NCI-H2081 (cell line): ENCODE measurements around the gene MYO3B.
"Not testable (repeated sequence)": the region's sequence is repeated elsewhere in the genome, so short reads cannot be mapped to it uniquely, and the experiment has no call there.

Source experiments
- DNase-seq, 2 experiments: peaks; one replicate each; lab custom pipeline; 2025; lab: John Stamatoyannopoulos, UW

The MYO3B gene

GRCh38 chr2:170423919-170424318 is 246.0 kb downstream of the MYO3B start:
- no peak for DNase-seq

DNA sequence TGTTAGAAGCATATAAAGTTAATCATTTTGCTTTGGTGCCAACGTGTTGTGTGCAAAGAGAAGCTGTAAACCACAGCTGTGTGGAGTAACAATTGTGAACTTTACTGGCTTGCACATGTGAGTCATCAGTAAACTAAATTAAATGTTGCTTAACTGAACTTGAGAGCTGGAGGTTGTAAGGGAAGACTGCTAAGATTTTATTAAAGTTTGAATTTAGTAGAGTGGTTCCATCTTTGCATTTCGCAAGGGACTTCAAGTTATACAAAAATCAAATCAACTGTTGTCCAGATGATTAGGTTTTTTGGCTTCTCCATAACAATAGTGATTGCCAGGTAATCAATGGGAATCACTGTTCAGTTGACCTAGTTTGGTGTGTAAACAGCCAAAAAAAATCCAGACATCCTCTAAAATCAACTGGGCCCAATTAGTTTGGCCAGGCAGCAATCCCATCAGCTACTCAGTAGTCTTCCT is 247.4 kb downstream of the MYO3B start:
- DNase-seq: no peak

DNA sequence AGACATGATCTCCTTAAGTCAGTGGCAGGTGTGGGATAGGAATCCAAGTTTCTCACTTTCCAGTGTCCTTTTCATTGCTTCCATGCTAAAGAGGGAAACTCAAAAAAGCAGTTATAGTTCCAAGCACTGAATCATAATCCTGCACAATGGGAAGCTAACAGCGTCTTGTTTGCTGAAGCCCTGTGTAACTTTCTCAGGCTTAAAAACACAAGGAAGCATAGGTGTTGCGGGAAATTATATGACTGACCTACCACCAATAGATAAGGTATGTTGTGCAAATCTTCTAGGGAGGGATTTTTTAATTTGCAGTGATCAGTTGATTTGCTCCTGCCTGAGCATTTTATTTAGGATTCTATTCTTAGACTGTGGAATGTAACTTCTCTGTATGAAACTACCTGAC is 250.9 kb downstream of the MYO3B start:
- no peak for DNase-seq

GRCh38 chr2:170432823-170433222 is 254.9 kb downstream of the MYO3B start:
- no peak for DNase-seq

- no peak for DNase-seq
These were observed 255.5 kb downstream of the MYO3B start for GRCh38 chr2:170433448-170433847.

- DNase-seq: not testable (repeated sequence)
These were observed 256.4 kb downstream of the MYO3B start for GRCh38 chr2:170434396-170434795.

DNA sequence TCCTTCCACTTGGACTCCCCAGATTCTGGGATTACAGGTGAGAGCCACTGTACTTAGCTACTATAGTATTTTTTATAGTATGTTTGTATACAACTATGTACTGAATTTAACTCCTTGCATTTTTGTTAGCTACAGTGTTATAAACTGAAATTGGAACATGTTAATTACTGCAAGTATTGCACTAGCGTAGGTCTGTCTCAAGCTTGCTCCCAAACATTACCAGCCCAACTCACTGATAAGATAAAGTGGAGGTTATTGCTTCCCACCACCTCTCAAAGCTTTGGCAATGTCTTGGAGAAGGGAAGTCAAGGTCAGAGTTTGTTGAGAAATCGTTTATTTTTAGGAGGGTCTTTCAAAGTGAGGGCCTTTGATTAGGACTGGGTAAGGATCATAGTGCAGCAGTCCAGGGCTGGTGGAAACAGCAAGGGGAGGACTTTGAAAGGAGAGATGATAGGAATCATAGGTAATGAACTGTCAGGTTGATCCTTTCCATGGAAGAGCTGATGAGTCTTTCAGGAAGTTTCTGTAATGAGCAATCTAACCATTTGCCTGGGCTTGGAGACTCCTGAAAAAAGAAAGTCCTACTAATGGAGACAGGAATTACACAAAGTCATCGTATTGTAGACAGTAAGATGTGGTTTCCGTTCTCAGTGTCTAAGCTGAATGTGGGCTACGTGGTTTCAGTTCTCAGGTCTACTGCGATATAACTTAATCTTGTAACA is 257.1 kb downstream of the MYO3B start:
- no peak for DNase-seq

GRCh38 chr2:170436077-170436943 is 258.4 kb downstream of the MYO3B start:
- no peak for DNase-seq

DNA sequence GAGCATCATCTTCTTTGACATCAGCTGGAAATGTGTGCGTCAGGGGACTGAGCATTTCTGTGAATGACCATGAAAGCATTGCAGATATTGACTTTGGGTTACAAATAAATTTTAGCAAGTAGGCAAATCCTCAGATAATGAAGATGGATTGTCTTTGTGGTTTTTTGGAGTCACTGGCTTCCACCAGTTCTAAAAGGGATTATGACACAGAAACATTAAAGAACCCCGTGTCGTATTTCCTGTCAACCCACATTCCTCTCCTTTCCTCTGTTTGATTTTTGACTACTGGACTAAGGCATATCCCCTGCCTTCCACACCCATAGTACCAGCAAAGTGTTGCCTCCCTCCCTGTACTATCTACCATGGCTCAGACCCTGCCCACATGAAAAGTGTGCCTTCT is 268.1 kb downstream of the MYO3B start:
- no peak for DNase-seq

GRCh38 chr2:170449034-170449433 is 271.1 kb downstream of the MYO3B start:
- DNase-seq: no peak

DNA sequence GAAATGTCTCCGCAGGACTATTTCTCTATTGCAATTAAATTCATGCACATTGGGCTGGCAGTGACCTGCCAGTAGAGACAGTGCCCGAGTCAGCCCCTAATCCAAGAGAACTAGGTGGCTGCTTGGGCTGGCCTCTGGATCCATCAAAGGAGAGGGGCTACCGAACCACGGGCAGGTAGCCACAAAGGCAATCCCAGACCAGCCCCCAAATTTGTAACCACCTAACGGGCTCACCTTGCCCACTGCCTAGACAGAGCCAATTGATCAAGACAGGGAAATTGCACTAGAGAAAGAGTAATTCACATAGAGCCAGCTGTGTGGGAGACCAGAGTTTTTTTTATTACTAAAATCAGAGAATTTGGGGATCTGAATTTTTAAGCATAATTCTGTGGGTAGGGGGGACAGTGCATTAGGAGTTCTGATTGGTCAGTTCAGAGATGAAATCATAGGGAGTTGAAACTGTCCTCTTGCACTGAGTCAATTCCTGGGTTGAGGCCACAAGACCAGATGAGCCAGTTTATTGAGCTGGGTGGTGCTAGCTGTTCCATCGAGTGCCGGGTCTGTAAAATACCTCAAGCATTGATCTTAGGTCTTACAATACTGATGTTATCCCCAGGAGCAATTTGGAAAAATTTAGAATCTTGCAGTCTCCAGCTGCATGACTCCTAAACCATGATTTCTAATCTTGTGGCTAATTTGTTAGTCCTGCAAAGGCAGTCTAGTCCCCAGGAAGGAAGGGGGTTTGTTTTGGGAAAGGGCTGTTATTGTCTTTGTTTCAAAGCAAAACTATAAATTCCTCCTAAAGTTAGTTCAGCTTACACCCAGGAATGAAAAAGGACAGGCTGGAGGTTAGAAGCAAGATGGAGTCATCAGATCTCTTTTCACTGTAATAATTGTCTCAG is 276.8 kb downstream of the MYO3B start:
- no peak for DNase-seq

DNA sequence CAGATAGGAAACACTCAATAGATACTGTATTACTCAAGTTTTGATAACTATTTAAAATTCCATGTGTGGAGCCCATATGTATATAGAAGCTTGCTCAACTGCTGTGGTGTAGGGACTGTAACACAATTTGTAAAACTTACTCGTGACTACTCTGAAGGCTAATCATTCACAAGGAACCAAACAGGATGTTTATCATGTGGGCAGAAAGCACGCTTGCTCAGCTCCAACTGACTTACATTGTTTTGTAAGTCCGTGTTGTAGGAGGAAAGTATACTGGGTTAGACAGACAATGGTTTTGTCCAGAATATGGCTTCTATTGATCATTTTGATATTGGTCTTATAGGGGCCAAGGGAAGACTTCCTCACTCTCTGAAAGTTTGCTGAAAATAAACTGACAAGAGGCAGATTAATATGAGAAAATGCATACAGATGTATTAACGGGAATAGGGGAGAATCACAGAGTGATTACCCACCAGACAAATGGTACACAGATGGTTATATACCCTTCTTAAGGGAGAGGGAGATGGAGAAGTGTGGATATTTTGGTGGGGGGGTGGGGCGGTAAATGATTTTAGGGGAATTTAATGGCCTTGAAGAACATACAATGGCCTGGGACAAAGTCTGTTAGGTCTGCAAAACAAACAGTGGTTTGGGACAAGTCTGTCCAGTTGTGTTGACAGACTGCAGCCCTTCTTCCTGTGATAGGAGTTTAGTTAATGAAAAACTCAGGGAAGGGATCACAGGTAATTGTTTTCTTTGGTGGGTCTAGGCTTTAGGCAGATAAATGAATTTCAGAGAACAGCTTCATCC is 277.9 kb downstream of the MYO3B start:
- no peak for DNase-seq

DNA sequence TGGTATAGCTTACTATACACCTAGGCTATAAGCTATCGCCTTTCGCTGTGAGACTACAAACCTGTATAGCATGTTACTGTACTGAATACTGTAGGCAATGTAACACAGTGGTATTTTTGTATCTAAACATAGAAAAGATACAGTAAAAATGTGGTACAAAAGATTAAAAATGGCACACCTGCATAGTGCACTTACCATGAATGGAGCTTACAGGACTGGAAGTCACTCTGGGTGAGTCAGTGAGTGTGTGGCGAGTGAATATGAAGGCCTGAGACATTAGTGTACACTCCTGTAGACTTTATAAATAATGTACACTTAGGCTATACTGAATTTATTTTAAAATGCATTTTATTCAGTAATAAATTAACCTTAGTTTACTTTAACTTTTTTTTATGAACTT is 279.0 kb downstream of the MYO3B start:
- DNase-seq: no peak

DNA sequence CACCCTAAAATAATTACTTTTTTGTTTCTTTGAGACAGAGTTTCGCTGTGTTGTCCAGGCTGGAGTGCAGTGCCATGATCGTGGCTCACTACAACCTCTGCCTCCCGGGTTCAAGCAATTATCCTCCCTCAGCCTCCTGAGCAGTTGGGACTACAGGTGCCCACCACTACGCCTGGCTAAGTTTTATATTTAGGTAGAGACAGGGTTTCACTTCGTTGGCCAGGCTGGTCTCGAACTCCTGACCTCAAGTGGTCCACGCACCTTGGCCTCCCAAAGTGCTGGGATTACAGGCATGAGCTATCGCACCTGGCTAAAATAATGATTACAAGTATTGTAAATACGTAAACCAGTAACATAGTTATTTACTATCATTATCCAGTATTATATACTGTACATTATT is 279.8 kb downstream of the MYO3B start:
- DNase-seq: no peak

GRCh38 chr2:170461889-170462288 is 283.9 kb downstream of the MYO3B start:
- DNase-seq: no peak

GRCh38 chr2:170462433-170463205 is 284.7 kb downstream of the MYO3B start:
- DNase-seq: no peak

DNA sequence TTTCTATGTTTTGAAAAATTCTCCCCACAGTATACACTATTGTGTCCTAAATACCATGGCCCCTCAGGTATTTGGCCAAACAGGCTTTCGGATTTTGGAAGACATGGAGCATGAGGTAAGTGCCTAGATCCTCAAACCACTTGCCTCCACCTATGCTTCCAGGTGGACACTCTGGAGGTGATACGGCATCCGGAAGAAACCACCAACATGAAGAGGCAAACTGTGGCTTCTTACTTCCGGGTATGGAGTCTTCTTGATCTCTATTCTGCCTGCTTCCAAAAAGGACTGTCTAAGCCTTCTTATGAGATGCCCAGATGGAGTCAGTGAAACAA is 285.2 kb downstream of the MYO3B start:
- DNase-seq: no peak

GRCh38 chr2:170464268-170464667 is 286.3 kb downstream of the MYO3B start:
- DNase-seq: no peak

DNA sequence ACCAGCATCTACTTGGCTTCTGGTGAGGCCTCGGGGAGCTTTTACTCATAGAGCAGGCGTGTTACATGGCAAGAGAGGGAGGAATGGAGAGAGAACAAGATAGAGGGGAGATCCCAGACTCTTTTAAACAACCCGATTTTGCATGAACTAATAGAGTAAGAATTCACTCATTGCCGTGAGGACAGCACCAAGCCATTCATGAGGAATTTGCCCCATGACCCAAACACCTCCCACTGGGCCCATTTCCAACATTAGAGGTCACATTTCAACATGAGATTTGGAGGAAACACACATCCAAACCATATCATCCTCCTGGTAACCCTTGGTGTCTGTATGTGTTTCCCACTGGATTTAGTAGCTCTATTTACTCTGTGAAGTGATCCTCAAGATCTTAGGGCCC is 287.3 kb downstream of the MYO3B start:
- DNase-seq: no peak

- DNase-seq: no peak
These were observed 288.7 kb downstream of the MYO3B start for GRCh38 chr2:170466632-170467031.
